Subcutaneous adipose tissue (tissue), 4 donors: ENCODE results near the gene HINT3. TPM values are rescaled to one million over a fixed set of nuclear protein-coding genes. Genes with fewer than 3 reads are reported as not detected.

ENCODE experiments used
- CTCF ChIP-seq: fragments of 450-650 bp; IDR thresholded peaks from one replicate; pipeline ENCODE4 v1.5.1; 2016; ENCODE audit warnings: low read depth, mild to moderate bottlenecking, control low read depth, antibody characterized with exemption, moderate library complexity
- total RNA-seq, 4 donors: library from RNA; depleted of rRNA; stranded (reverse); fragments of >200 nt; gene quantifications; one replicate each; pipeline ENCODE4 v1.1.0, GENCODE V29; 2016

The HINT3 gene
- total RNA-seq, 4 donors from 2014 or later = 14.2 to 25.8 (median 22.2) TPM

- TF ChIP-seq CTCF = no peak
Observed at GRCh38 chr6:125970760-125971159, 14.2 kb downstream of the HINT3 start.

- no peak for TF ChIP-seq CTCF
Observed at GRCh38 chr6:125974214-125974866, 17.8 kb downstream of the HINT3 start.

GRCh38 chr6:125979101-125979500 is 22.5 kb downstream of the HINT3 start:
- no peak for TF ChIP-seq CTCF

- TF ChIP-seq CTCF = no peak
Observed at GRCh38 chr6:125981571-125982185, 25.1 kb downstream of the HINT3 start.

GRCh38 chr6:125983246-125983945 is 26.8 kb downstream of the HINT3 start:
- no peak for TF ChIP-seq CTCF

GRCh38 chr6:125984311-125984710 is 27.7 kb downstream of the HINT3 start:
- no peak for TF ChIP-seq CTCF

GRCh38 chr6:125985522-125985921 is 29.0 kb downstream of the HINT3 start:
- TF ChIP-seq CTCF = no peak
